Urinary bladder (tissue), 4 donors: ENCODE data around the gene ACAP2. TPM values are rescaled to one million over a fixed set of nuclear protein-coding genes. Genes with fewer than 3 reads are reported as not detected.

Experiments
- DNase-seq: peaks from one replicate; pipeline ENCODE4 v3.0.0-alpha.2; 2015; ENCODE audit errors: extremely low spot score
- H3K27ac ChIP-seq: one replicate; pipeline ENCODE4 v1.5.1; 2013; ENCODE audit warnings: low read depth, mild to moderate bottlenecking, moderate library complexity
- H3K36me3 ChIP-seq: one replicate; pipeline ENCODE4 v1.6.1; 2013; ENCODE audit warnings: mild to moderate bottlenecking, moderate library complexity; ENCODE audit not compliant: insufficient read depth
- H3K4me1 ChIP-seq: one replicate; pipeline ENCODE4 v1.6.1; 2013; ENCODE audit warnings: mild to moderate bottlenecking, moderate library complexity; ENCODE audit not compliant: insufficient read depth
- H3K4me3 ChIP-seq: one replicate; pipeline ENCODE4 v1.5.1; 2013; ENCODE audit warnings: low read depth, low read length
- WGBS: extraction: QIAGEN DNeasy Blood & Tissue Kit; methylation state at CpG from one replicate; pipeline ENCODE4 v1.1.7; 2013; 5-methylcytosine and 5-hydroxymethylcytosine counted together
- polyA plus RNA-seq: library from polyadenylated mRNA; stranded (reverse); fragments of 200-250 nt; gene quantifications from one replicate; pipeline ENCODE4 v1.2.3, GENCODE V29; 2013
- total RNA-seq: library from RNA; depleted of rRNA; stranded (reverse); fragments of >200 nt; gene quantifications from one replicate; pipeline ENCODE4 v1.2.3, GENCODE V29; 2014
- donor health status: healthy with polysubstance abuse.
- donor health status: healthy.

The ACAP2 gene
- total and polyA plus RNA-seq, 2 donors, result 15.7 to 151 TPM

GRCh38 chr3:195284842-195285241 lies 158.0 kb downstream of the ACAP2 start:
- no peak overlapping the region for H3K27ac ChIP-seq
- WGBS, result 91% methylated on average over 3 of the region's 3 CpGs
- H3K4me1 ChIP-seq, result no peaks in the 10 kb centered on the region
- peaks cover 5% of the 10 kb centered on the region for H3K36me3 ChIP-seq
- no peak overlapping the region for H3K4me3 ChIP-seq
- no peak for DNase-seq

GRCh38 chr3:195282961-195283360 lies 159.9 kb downstream of the ACAP2 start:
- 73% methylated on average over 8 of the region's 8 CpGs for WGBS
- Histone ChIP-seq H3K4me1 (no peaks in the 10 kb centered on the region), H3K36me3 (peaks cover 3% of the 10 kb centered on the region), H3K4me3 (no peak overlapping the region), H3K27ac (peak overlapping the region; percentile 23)
- no peak for DNase-seq

- Histone ChIP-seq H3K36me3 (no peaks in the 10 kb centered on the region), H3K27ac (no peak overlapping the region), H3K4me1 (no peaks in the 10 kb centered on the region), H3K4me3 (no peak overlapping the region)
- 14% methylated on average over 1 of the region's 1 CpG for WGBS
- no peak for DNase-seq
Measured at GRCh38 chr3:195274259-195274966, 168.4 kb downstream of the ACAP2 start.

- no peaks in the 10 kb centered on the region for H3K36me3 ChIP-seq
- no peaks in the 10 kb centered on the region for H3K4me1 ChIP-seq
- H3K4me3 ChIP-seq, result peak overlapping the region; percentile 90
- under 1% methylated on average over 30 of the region's 30 CpGs for WGBS
- no peak for DNase-seq
- H3K27ac ChIP-seq, result peak overlapping the region; percentile 3
Measured at GRCh38 chr3:195271410-195272243, 171.2 kb downstream of the ACAP2 start.

- under 1% methylated on average over 75 of the region's 75 CpGs for WGBS
- no peak for DNase-seq
- Histone ChIP-seq H3K27ac (peak within 1 kb of the TSS; percentile 85), H3K36me3 (no peaks in the 10 kb centered on the region), H3K4me1 (no peaks in the 10 kb centered on the region), H3K4me3 (peak within 1 kb of the TSS; percentile 90)
Measured at GRCh38 chr3:195270817-195271409, 171.9 kb downstream of the ACAP2 start, which contains the start of gene XXYLT1. TSS of gene XXYLT1 (minus strand) at chr3:195271159. CDS start at chr3:195271058, 101 bp downstream.

GRCh38 chr3:195270079-195270816 lies 172.6 kb downstream of the ACAP2 start:
- Histone ChIP-seq H3K4me1 (no peaks in the 10 kb centered on the region), H3K36me3 (no peaks in the 10 kb centered on the region), H3K27ac (peak overlapping the region; percentile 56), H3K4me3 (peak overlapping the region; percentile 90)
- under 1% methylated on average over 52 of the region's 52 CpGs for WGBS
- no peak for DNase-seq

- H3K36me3 ChIP-seq, result no peaks in the 10 kb centered on the region
- DNase-seq, result no peak
- WGBS, result 61% methylated on average over 5 of the region's 5 CpGs
- peak overlapping the region; percentile 90 for H3K4me3 ChIP-seq
- H3K4me1 ChIP-seq, result no peaks in the 10 kb centered on the region
- no peak overlapping the region for H3K27ac ChIP-seq
Measured at GRCh38 chr3:195269375-195270078, 173.3 kb downstream of the ACAP2 start.

- WGBS, result 96% methylated on average over 11 of the region's 11 CpGs
- DNase-seq, result no peak
- no peaks in the 10 kb centered on the region for H3K36me3 ChIP-seq
Measured at GRCh38 chr3:195268576-195269309, 174.1 kb downstream of the ACAP2 start.

GRCh38 chr3:195267096-195267495 lies 175.7 kb downstream of the ACAP2 start:
- Histone ChIP-seq H3K4me3 (no peak overlapping the region), H3K27ac (no peak overlapping the region), H3K4me1 (no peaks in the 10 kb centered on the region), H3K36me3 (no peaks in the 10 kb centered on the region)
- WGBS, result 88% methylated on average over 3 of the region's 3 CpGs
- no peak for DNase-seq

More at GRCh38 chr3:195268576-195269309, 174.1 kb downstream of the ACAP2 start:
- H3K4me1 ChIP-seq, result no peaks in the 10 kb centered on the region
- no peak overlapping the region for H3K27ac ChIP-seq
- no peak overlapping the region for H3K4me3 ChIP-seq

- no peaks in the 10 kb centered on the region for H3K36me3 ChIP-seq
- no peak for DNase-seq
- H3K4me3 ChIP-seq, result no peak overlapping the region
- no peaks in the 10 kb centered on the region for H3K4me1 ChIP-seq
- 90% methylated on average over 5 of the region's 5 CpGs for WGBS
- H3K27ac ChIP-seq, result no peak overlapping the region
Measured at GRCh38 chr3:195266428-195266827, 176.4 kb downstream of the ACAP2 start.

- DNase-seq, result no peak
- H3K4me1 ChIP-seq, result no peaks in the 10 kb centered on the region
- no peak overlapping the region for H3K27ac ChIP-seq
- no peaks in the 10 kb centered on the region for H3K36me3 ChIP-seq
- 94% methylated on average over 13 of the region's 13 CpGs for WGBS
- H3K4me3 ChIP-seq, result no peak overlapping the region
Measured at GRCh38 chr3:195265363-195265976, 177.3 kb downstream of the ACAP2 start.
